Fibroblast of gingiva (primary cell): Measurements from ENCODE around the gene TMEM80.
A peak's percentile ranks its signal among the peaks of the same experiment; 100 is the strongest.

ENCODE experiments used
- DNase-seq: peaks from one replicate; pipeline ENCODE4 v3.0.0-alpha.2; 2011; ENCODE audit warnings: low read depth

Gene TMEM80

DNA sequence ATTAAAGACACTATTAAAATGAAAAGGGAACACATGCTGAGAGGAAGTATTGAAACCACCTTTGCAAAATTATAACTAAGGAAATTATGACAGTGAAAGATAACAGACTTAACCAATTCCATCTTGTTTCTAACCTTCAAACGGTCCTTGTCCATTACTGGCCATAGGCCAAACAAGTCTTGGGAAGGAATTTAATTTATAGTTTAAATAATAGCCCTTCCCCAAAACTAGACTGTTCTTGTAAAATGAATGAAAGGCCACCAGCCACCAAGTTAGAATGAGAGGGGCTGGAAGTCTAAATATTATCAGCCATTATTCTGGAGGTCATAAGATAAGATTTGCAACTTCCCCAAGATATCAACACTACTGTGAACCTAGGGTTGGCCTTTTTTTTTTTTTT, 49.8 kb downstream of the TMEM80 start:
- no peak for DNase-seq

DNA sequence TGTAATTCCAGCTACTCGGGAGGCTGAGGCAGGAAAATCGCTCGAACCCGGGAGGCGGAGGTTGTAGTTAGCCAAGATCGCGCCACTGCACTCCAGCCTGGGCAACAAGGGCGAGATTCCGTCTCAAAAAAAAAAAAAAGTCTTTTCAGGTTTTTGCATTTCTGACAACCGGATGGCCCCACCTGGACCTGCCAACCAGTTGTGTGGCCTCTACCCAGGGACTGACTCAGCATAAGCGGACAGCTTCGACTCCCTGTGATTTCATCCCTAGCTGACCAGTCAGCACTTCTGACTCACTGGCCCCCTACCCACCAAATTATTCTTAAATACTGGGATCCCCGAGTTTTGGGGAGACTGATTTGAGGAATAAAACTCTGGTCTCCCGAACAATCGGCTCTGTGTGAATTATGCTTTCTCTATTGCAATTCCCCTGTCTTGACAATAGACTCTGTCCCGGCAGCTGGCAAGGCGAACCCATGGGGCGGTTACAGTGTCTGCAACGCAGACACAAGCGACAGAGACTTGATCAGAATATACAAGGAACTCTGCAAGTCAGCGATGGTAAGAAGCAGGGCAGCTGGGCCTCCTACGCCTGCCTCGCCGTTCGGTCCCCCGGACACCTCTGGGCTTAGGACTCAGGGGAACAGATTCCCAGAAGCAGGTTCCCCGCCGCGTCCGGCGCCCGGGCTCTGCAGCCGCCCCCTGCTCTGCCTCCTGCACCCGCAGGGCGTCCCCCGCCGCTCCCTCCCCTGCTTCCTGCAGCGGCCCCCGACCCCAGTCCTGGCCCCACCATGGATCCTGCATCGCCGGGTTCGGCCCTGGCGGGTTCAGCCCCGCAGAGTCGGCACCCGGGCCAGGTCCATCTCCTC, 50.9 kb downstream of the TMEM80 start:
- DNase-seq: no peak

DNA sequence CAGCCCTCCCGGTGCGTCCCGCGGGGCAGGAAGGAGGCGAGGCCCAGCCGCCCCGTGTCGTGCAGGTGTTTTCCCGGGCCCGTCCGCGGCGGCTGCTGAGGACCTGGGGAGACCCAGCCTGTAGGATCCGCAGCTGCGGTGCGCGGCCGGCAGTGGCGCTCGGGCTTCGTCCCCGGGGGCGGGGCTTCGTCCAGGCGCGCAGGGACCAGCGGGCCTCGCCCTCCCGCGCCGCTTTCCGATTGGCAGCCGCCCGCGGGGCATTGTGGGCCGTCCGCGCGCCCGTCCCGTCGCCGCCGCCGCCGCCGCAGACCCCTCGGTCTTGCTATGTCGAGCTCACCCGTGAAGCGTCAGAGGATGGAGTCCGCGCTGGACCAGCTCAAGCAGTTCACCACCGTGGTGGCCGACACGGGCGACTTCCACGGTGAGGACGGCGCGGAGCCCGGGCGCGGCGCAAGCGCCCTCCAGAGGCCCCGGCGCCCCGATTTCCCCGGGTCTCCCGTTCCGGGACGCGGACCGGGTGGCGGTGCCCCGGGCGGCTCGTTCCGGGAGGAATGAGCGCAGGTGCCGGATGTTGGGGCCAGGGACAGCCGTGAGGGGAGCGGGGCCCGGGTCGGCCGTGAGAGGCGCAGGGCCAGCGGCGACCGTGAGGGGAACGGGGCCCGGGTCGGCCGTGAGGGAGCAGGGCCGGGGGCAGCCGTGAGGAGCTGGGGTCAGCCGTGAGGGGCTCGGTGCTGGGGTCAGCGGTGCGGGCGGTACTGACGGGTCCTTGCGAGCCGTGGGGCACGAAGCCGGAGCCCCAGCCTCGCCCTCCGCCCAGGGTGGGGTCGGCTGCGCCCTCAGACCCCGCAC, 51.8 kb downstream of the TMEM80 start, which contains the start of gene TALDO1:
TSS of gene TALDO1 (plus strand) at position 307 of the 849 bp plus-strand sequence. CDS start at position 325, 18 bp downstream.
- peak; percentile 84 for DNase-seq

DNA sequence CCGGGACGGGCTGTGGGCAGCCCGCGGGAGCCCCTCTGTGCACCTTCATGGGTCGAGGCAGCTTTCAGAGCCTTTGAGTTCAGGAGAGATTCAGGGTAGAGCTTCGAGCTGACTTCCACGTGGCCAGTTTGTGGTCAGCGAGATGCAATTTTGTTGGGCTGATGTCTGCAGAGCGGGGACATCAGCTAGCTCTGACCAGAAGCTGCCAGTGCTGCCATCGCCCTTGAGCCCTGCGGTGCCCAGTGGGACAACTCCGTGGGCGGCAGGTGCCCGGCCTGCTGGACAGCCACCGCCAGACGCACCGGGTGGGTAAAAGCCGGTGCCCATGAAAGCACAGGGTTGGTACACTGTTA, 52.4 kb downstream of the TMEM80 start:
- peak; percentile 31 for DNase-seq

DNA sequence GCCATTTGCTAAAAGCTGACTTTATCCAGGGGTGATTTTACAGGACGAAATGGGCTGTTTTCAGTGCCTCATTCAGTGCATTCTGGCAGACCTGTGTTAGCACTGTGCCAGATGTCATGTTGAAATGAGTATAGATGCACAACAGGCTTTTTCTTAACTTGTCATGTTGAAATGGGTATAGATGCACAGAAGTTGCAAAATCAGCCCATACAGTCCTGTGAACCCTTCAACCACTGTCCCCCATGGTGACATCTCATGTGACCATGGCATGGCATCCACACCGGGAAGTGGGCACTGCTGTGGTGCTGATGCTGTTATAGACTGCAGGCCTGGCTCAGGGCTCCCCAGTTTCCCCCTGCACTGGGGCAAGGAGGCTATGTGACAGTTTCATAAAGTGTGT, 54.1 kb downstream of the TMEM80 start:
- peak; percentile 67 for DNase-seq
